Astrocyte of the hippocampus (primary cell): ENCODE data around the gene C17orf100.
"Not testable (repeated sequence)": the region's sequence is repeated elsewhere in the genome, so short reads cannot be mapped to it uniquely, and the experiment has no call there.

Experiments
- DNase-seq: peaks from one replicate; pipeline ENCODE4 v3.0.0; 2011; ENCODE audit warnings: low read depth, low spot score

Gene C17orf100

GRCh38 chr17:6691958-6692357 lies 40.4 kb downstream of the C17orf100 start:
- not testable (repeated sequence) for DNase-seq

- DNase-seq = no peak
Observed at GRCh38 chr17:6695051-6695450, 43.5 kb downstream of the C17orf100 start.

- no peak for DNase-seq
Observed at GRCh38 chr17:6695565-6695964, 44.0 kb downstream of the C17orf100 start.

GRCh38 chr17:6696906-6697305 lies 45.3 kb downstream of the C17orf100 start:
- no peak for DNase-seq

DNA sequence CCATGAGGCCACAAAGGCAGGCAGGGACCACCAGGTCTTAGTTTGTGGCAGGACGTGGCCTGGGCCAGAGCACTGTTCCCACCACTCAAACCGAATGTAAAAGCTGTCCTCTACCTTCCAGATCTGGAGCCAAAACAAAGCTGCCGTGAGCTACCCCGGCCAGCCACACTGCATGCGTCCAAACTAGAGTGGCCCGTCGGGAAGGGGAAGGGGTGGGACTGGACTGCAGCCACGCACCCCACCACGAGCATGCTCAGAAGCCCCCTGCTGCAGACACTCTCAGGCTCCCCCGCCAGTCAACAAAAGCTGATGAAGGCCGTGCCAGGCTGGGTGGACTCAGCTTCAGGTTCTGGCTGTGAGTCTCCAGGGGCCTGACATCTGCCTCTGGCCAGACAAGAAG lies 46.4 kb downstream of the C17orf100 start:
- no peak for DNase-seq

DNA sequence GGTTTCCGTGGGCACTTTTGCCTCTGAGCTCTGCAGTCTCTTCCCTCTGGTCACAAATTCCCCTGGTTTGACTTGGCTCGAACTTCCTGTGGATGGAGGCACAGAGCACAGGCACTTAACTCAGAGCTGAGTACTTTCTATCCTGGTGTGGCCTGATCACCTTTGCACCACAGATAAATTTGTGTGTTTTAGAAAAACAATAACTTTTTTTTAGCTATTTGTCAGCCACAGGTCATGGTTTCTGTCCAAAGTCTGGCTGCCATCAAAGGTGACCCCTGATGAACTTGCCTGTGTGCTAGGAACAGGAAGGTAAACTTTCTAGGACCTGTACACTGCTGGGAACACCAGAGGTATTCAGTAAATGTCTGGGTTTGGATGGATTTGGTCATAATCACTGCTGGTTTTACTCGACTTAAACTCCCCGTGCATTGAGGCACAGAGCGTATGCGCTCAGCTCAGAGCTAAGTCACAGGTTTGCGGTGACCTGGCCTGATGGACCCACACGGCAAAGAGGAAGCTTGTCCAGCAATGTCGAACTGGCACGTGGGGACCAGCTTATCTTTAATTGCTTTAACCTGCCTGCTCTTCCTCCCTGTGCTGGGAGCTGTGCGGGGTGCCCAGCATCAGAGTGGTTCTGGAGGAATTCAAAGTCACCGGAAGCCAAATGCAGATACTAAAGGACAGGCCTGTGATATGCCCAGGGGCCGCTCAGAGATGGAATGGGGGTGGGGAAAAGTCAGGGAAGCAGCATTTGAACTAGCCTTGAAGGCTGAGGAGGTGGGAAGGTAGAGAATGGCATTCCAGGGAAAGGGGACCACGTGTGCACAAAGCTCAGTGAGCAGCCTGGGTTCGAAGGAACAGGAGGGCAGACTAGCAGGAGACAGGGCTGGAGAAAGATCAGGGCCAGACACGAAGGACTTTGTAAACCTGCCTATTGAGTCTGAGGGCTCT lies 48.7 kb downstream of the C17orf100 start:
- no peak for DNase-seq

DNA sequence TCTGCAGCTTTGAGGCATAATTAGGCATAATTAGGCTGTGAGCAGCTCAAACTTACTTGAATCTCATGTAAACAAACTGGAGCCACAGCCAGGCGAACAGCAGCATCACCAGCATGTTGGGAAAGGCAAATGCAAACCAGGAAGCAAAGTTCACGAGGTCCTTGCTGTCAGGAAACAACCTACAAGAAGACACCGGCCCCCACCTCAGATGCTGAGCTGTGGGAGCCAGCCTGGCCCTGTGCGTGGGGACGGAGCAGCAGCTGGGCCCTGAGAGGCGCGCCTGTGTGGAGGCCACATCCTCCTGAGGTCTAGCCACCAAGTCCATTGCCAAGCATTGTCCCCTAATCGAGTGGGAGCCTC lies 49.4 kb downstream of the C17orf100 start:
- DNase-seq = no peak

DNA sequence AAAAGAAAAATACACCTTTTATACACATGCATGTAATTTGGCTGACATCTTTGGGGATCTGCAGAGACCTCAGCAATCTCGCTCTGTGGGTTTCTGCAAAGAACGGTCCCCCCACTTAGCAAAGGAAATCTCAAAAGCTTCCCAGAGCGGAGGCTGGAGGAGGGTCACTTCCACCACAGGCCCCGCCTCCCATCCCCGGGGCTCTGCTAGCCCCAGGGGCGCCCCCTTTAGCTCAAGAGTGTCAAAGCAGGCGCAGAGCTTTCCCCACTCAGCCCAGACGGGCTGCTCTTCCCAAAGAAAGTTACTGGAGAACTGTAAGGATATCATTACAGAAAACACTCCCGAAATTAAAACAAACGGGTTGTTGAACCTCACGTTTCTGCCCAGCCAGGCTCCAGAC lies 50.2 kb downstream of the C17orf100 start:
- peak; percentile 30 for DNase-seq

DNA sequence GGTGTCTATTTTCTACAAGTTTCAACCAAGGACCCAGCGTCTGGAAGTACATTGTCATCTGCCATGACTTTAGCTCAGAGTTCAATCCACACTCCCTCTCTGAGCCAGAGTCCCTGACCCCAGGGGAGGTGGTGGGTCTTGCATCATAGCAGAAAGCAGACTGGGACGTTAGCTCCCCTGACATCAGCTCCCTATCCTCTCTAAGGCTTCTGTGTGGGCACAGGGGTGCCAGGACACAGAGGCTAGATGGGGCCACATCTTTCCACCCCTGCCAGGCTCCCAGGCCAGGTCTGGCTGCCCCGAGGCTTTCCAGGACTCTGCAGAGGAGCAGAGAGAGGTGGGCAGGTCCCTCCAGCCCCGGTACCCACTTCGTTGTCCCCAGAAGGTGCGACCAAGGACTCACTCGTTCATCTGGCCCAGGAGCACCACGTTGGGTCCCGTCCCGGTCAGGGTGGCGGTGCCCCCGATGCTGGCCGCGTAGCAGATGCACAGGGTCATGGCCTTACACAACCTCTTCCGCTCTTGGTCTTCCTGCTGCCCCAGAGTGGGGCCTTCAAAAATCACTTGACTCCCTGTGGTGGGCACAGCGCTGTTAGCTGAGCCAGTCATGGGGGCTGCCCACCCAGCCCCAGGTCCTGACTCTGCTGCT lies 51.1 kb downstream of the C17orf100 start:
- no peak for DNase-seq
